SK-N-SH (cell line): ENCODE results near the gene FLRT2. TPM values are rescaled to one million over a fixed set of nuclear protein-coding genes. Genes with fewer than 3 reads are reported as not detected.

Source experiments
- CTCF ChIA-PET: fragments of 300-600, 350-600 bp; formaldehyde crosslinking; extraction: SDS; loops from one replicate; lab custom pipeline; 2021; lab: Yijun Ruan, JAX
- POLR2A ChIA-PET: fragments of 350-600 bp; sonication (Branson Sonifier 250); formaldehyde crosslinking; extraction: SDS; loops from one replicate; lab custom pipeline; 2020; ENCODE audit warnings: antibody characterized with exemption, inconsistent platforms; lab: Yijun Ruan, JAX
- DNase-seq: peaks from one replicate; pipeline ENCODE4 v3.0.0; 2012
- H2AFZ ChIP-seq: fragments of 200-600 bp; sonication (generic); 2 replicates; pipeline ENCODE4 v1.8.1; 2016; ENCODE audit warnings: antibody characterized with exemption, mild to moderate bottlenecking, low read depth
- H3F3A ChIP-seq: fragments of 200-600 bp; sonication (generic); replicated peaks from 2 replicates; pipeline ENCODE3; 2016; ENCODE audit warnings: antibody characterized with exemption, mild to moderate bottlenecking; ENCODE audit not compliant: insufficient read depth
- H3K27ac ChIP-seq, 2 experiments: fragments of 200-500 bp in 1 of 2; fragments of 200-600 bp in 1 of 2; sonication (Bioruptor generic) in 1 of 2; sonication (generic), shearing (Covaris generic) in 1 of 2; 2 replicates each; pipeline versions ENCODE4 v1.5.1 to v1.6.1; 2014 to 2016; ENCODE audit warnings: low read depth in 2 of 2, inconsistent platforms in 1 of 2, low read length in 1 of 2, mild to moderate bottlenecking in 1 of 2, mixed read lengths in 1 of 2
- H3K27me3 ChIP-seq: fragments of 200-600 bp; sonication (generic), shearing (Covaris generic); 2 replicates; pipeline ENCODE4 v1.6.1; 2016; ENCODE audit warnings: mixed run types; ENCODE audit not compliant: insufficient read depth
- H3K36me3 ChIP-seq, 2 experiments: fragments of 200-500 bp in 1 of 2; fragments of 200-600 bp in 1 of 2; sonication (Bioruptor generic) in 1 of 2; sonication (generic) in 1 of 2; replicated peaks in 1 of 2; 2 replicates each; pipeline versions ENCODE3 to v1.5.1; 2014 to 2016; ENCODE audit warnings: low read length in 1 of 2, mild to moderate bottlenecking in 1 of 2; ENCODE audit not compliant: insufficient read depth in 2 of 2, control insufficient read depth in 1 of 2
- H3K4me1 ChIP-seq, 2 experiments: fragments of 200-500 bp in 1 of 2; fragments of 200-600 bp in 1 of 2; sonication (Bioruptor generic) in 1 of 2; sonication (generic), shearing (Covaris generic) in 1 of 2; 2 replicates each; pipeline versions ENCODE4 v1.5.1 to v1.6.1; 2014 to 2016; ENCODE audit warnings: low read depth in 1 of 2, low read length in 1 of 2, mixed run types in 1 of 2; ENCODE audit not compliant: insufficient read depth in 2 of 2, control insufficient read depth in 1 of 2
- H3K4me2 ChIP-seq: fragments of 200-600 bp; sonication (generic), shearing (Covaris generic); 2 replicates; pipeline ENCODE4 v1.6.1; 2017; ENCODE audit warnings: mixed run types
- H3K4me3 ChIP-seq, 2 experiments: fragments of 200-500 bp in 1 of 2; fragments of 200-600 bp in 1 of 2; sonication (Bioruptor generic) in 1 of 2; sonication (generic), shearing (Covaris generic) in 1 of 2; 2 replicates each; pipeline versions ENCODE4 v1.5.1 to v1.8.1; 2014 to 2016; ENCODE audit warnings: low read depth in 2 of 2, inconsistent platforms in 1 of 2, low read length in 1 of 2, mild to moderate bottlenecking in 1 of 2, mixed read lengths in 1 of 2, moderate library complexity in 1 of 2
- H3K79me2 ChIP-seq: fragments of 200-600 bp; sonication (generic); 2 replicates; pipeline ENCODE4 v1.8.1; 2017; ENCODE audit warnings: mild to moderate bottlenecking; ENCODE audit not compliant: insufficient read depth
- H3K9ac ChIP-seq: fragments of 200-600 bp; sonication (generic); 2 replicates; pipeline ENCODE4 v1.6.1; 2017; ENCODE audit warnings: mixed run types
- H3K9me2 ChIP-seq: fragments of 200-600 bp; sonication (generic); 2 replicates; pipeline ENCODE4 v1.6.1; 2017; ENCODE audit warnings: mixed run types
- H3K9me3 ChIP-seq: fragments of 200-600 bp; sonication (generic); 2 replicates; pipeline ENCODE4 v1.6.1; 2017; ENCODE audit warnings: mixed run types, mild to moderate bottlenecking, moderate library complexity
- H4K20me1 ChIP-seq: fragments of 200-600 bp; sonication (generic); 2 replicates; pipeline ENCODE4 v1.6.1; 2017; ENCODE audit warnings: mild to moderate bottlenecking, mixed run types; ENCODE audit not compliant: insufficient read depth
- CHD2 ChIP-seq: fragments of 150-350 bp; IDR thresholded peaks from 2 replicates; pipeline ENCODE4 v1.6.1; 2018; ENCODE audit warnings: low read length; ENCODE audit not compliant: partially characterized antibody
- CTCF ChIP-seq: fragments of 200-600 bp; sonication (generic); IDR thresholded peaks from 2 replicates; pipeline ENCODE4 v1.6.1; 2017; ENCODE audit warnings: antibody characterized with exemption, mild to moderate bottlenecking, moderate library complexity
- ELF1 ChIP-seq: IDR thresholded peaks from 2 replicates; pipeline ENCODE4 v1.4.0; 2012
- EZH2phosphoT487 ChIP-seq: fragments of 200-600 bp; sonication (generic); IDR thresholded peaks from 2 replicates; pipeline ENCODE4 v1.6.1; 2017; ENCODE audit warnings: low read depth, mixed run types, mild to moderate bottlenecking, antibody characterized with exemption, moderate library complexity, borderline replicate concordance
- FOXM1 ChIP-seq: IDR thresholded peaks from 2 replicates; pipeline ENCODE4 v1.4.0; 2012; ENCODE audit warnings: low read depth, mild to moderate bottlenecking
- GATA2 ChIP-seq: sonication (generic); formaldehyde crosslinking; IDR thresholded peaks from 2 replicates; pipeline ENCODE4 v1.5.0; 2020; ENCODE audit warnings: mild to moderate bottlenecking, missing genetic modification reagents
- JUND ChIP-seq: IDR thresholded peaks from 2 replicates; pipeline ENCODE4 v1.4.0; 2012
- MXI1 ChIP-seq: IDR thresholded peaks from 2 replicates; pipeline ENCODE4 v1.6.1; 2012; ENCODE audit warnings: mild to moderate bottlenecking, low read depth, low read length, improper control_type of control experiment
- RAD21 ChIP-seq: IDR thresholded peaks from 2 replicates; pipeline ENCODE4 v1.6.1; 2012; ENCODE audit warnings: mild to moderate bottlenecking, low read length
- SIN3A ChIP-seq: IDR thresholded peaks from 2 replicates; pipeline ENCODE4 v1.6.1; 2012; ENCODE audit warnings: low read depth, mild to moderate bottlenecking, low read length, moderate library complexity, borderline replicate concordance
- TCF12 ChIP-seq: IDR thresholded peaks from 2 replicates; pipeline ENCODE4 v1.4.0; 2012
- WGBS: methylation state at CpG from one replicate; pipeline ENCODE4 v1.1.6; 2017; ENCODE audit warnings: low lambda C conversion rate; 5-methylcytosine and 5-hydroxymethylcytosine counted together
- polyA plus RNA-seq, 3 experiments: library from polyadenylated mRNA; depleted of rRNA; stranded (reverse); fragments of >200 nt; gene quantifications; 2 replicates each; pipeline ENCODE4 v1.2.3, GENCODE V29; 2012
- TF ChIP-seq, protein P1 (sequence below): IDR thresholded peaks from 2 replicates; pipeline ENCODE4 v1.4.0; 2012; ENCODE audit warnings: low read depth, borderline replicate concordance
- TF ChIP-seq, protein P2 (sequence below): IDR thresholded peaks from 2 replicates; pipeline ENCODE4 v1.6.1; 2012; ENCODE audit warnings: mild to moderate bottlenecking, low read depth, low read length, moderate library complexity

FLRT2 gene
- polyA plus RNA-seq, 1 of the 3 experiments (the other 2 are of a cell fraction) = 10.8 TPM

- no peaks in the 10 kb centered on the region for H3K4me1 ChIP-seq
Measured at GRCh38 chr14:85701116-85701515, 171.2 kb downstream of the FLRT2 start.

DNA sequence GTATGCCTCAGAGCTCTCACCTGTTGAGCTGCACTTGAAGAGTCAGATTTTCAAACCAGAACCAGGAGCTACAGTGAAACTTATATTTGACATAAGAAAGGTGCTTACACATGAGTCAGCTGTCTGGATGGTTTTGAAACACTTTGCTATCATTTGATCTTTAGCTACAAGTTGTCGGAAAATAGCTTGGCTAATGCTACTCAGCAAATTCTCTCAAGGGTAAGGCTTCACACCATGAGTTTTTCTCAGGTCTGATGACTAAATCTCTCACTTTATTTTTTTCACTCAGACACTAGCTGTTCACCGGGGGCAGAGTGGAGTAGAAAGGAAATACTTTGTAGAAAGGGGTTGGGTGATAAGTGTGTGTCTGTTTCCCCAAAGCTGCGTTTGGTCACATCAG lies 171.8 kb downstream of the FLRT2 start:
- Histone ChIP-seq H3K9ac (no peak overlapping the region), H3F3A (no peaks in the 10 kb centered on the region), H2AFZ (no peak overlapping the region), H4K20me1 (no peaks in the 10 kb centered on the region), H3K36me3 (no peaks in the 10 kb centered on the region), H3K27ac (no peak overlapping the region), H3K9me2 (no peaks in the 10 kb centered on the region), H3K9me3 (no peaks in the 10 kb centered on the region), H3K4me3 (no peak overlapping the region), H3K27me3 (no peaks in the 10 kb centered on the region), H3K4me2 (no peak overlapping the region), H3K4me1 (no peaks in the 10 kb centered on the region), H3K79me2 (no peaks in the 10 kb centered on the region)
- no peak for DNase-seq
- ChIA-PET POLR2A (no interaction called here), CTCF (no interaction called here)
- WGBS = 6% methylated on average over 3 of the region's 3 CpGs
- TF ChIP-seq GATA2 (no peak), JUND (no peak), RAD21 (no peak), CHD2 (no peak), MXI1 (no peak), TCF12 (no peak)
- TF ChIP-seq, protein P1, sequence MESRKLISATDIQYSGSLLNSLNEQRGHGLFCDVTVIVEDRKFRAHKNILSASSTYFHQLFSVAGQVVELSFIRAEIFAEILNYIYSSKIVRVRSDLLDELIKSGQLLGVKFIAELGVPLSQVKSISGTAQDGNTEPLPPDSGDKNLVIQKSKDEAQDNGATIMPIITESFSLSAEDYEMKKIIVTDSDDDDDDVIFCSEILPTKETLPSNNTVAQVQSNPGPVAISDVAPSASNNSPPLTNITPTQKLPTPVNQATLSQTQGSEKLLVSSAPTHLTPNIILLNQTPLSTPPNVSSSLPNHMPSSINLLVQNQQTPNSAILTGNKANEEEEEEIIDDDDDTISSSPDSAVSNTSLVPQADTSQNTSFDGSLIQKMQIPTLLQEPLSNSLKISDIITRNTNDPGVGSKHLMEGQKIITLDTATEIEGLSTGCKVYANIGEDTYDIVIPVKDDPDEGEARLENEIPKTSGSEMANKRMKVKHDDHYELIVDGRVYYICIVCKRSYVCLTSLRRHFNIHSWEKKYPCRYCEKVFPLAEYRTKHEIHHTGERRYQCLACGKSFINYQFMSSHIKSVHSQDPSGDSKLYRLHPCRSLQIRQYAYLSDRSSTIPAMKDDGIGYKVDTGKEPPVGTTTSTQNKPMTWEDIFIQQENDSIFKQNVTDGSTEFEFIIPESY = no peak
- TF ChIP-seq, protein P2, sequence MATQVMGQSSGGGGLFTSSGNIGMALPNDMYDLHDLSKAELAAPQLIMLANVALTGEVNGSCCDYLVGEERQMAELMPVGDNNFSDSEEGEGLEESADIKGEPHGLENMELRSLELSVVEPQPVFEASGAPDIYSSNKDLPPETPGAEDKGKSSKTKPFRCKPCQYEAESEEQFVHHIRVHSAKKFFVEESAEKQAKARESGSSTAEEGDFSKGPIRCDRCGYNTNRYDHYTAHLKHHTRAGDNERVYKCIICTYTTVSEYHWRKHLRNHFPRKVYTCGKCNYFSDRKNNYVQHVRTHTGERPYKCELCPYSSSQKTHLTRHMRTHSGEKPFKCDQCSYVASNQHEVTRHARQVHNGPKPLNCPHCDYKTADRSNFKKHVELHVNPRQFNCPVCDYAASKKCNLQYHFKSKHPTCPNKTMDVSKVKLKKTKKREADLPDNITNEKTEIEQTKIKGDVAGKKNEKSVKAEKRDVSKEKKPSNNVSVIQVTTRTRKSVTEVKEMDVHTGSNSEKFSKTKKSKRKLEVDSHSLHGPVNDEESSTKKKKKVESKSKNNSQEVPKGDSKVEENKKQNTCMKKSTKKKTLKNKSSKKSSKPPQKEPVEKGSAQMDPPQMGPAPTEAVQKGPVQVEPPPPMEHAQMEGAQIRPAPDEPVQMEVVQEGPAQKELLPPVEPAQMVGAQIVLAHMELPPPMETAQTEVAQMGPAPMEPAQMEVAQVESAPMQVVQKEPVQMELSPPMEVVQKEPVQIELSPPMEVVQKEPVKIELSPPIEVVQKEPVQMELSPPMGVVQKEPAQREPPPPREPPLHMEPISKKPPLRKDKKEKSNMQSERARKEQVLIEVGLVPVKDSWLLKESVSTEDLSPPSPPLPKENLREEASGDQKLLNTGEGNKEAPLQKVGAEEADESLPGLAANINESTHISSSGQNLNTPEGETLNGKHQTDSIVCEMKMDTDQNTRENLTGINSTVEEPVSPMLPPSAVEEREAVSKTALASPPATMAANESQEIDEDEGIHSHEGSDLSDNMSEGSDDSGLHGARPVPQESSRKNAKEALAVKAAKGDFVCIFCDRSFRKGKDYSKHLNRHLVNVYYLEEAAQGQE = no peak

More at GRCh38 chr14:85701116-85701515, 171.2 kb downstream of the FLRT2 start:
- 35% methylated on average over 6 of the region's 6 CpGs for whole genome bisulfite sequencing
- H3K79me2 ChIP-seq = no peaks in the 10 kb centered on the region
- CTCF ChIA-PET = no interaction called here
- no peak overlapping the region for H3K9ac ChIP-seq
- no peaks in the 10 kb centered on the region for H3K9me3 ChIP-seq
- no peaks in the 10 kb centered on the region for H3K27me3 ChIP-seq
- no peaks in the 10 kb centered on the region for H3K36me3 ChIP-seq
- POLR2A ChIA-PET = no interaction called here
- H3K4me3 ChIP-seq = no peak overlapping the region
- DNase-seq = no peak
- H3K4me2 ChIP-seq = no peak overlapping the region
- no peak for TF ChIP-seq FOXM1
- no peak for TF ChIP-seq SIN3A
- TF ChIP-seq EZH2phosphoT487 = no peak
- no peak for TF ChIP-seq CTCF
- TF ChIP-seq, protein P2 = no peak
- no peak for TF ChIP-seq ELF1
- no peaks in the 10 kb centered on the region for H3K9me2 ChIP-seq
- no peak overlapping the region for H2AFZ ChIP-seq
- no peaks in the 10 kb centered on the region for H4K20me1 ChIP-seq
- no peak overlapping the region for H3K27ac ChIP-seq
- H3F3A ChIP-seq = no peaks in the 10 kb centered on the region
